Mesothelial cell of epicardium (in vitro differentiated cells): ENCODE data around the gene PNMA8B. TPM values are rescaled to one million over a fixed set of nuclear protein-coding genes. Genes with fewer than 3 reads are reported as not detected.

Experiments used
- DNase-seq, 2 experiments: peaks; one replicate each; pipeline ENCODE4 v3.0.0; 2021; ENCODE audit warnings: low spot score in 2 of 2; ENCODE audit not compliant: unreplicated experiment in 2 of 2
- H3K27ac Mint-ChIP-seq: 2 replicates; pipeline ENCODE4 v1.8.0; 2021; ENCODE audit warnings: mixed read lengths
- H3K27me3 Mint-ChIP-seq: 2 replicates; pipeline ENCODE4 v1.8.0; 2021; ENCODE audit warnings: low read depth, mixed read lengths
- H3K36me3 Mint-ChIP-seq: 2 replicates; pipeline ENCODE4 v1.8.0; 2021; ENCODE audit warnings: mixed read lengths
- H3K4me1 Mint-ChIP-seq: 2 replicates; pipeline ENCODE4 v1.8.0; 2021; ENCODE audit warnings: mixed read lengths
- H3K4me3 Mint-ChIP-seq: 2 replicates; pipeline ENCODE4 v1.8.0; 2021; ENCODE audit warnings: mild to moderate bottlenecking, moderate library complexity, mixed read lengths
- H3K9me3 Mint-ChIP-seq: 2 replicates; pipeline ENCODE4 v1.8.0; 2021; ENCODE audit warnings: mixed read lengths
- CTCF ChIP-seq: fragments of 200-600 bp; sonication (generic); IDR thresholded peaks from one replicate; pipeline ENCODE4 v1.5.0; 2021; ENCODE audit warnings: antibody characterized with exemption; ENCODE audit not compliant: unreplicated experiment
- total RNA-seq: library from RNA; stranded (reverse); gene quantifications from 3 replicates; pipeline ENCODE4 v1.2.1, GENCODE V29; 2021

The PNMA8B gene
- total RNA-seq, 1 donor from 2014 or later: 3.2 TPM

- DNase-seq: no peak
- H3K9me3 Mint-ChIP-seq: peaks cover 8% of the 10 kb centered on the region
- H3K4me3 Mint-ChIP-seq: no peak overlapping the region
- H3K27me3 Mint-ChIP-seq: no peaks in the 10 kb centered on the region
- peak overlapping the region; percentile 76 for H3K27ac Mint-ChIP-seq
- peaks cover 9% of the 10 kb centered on the region for H3K4me1 Mint-ChIP-seq
- TF ChIP-seq CTCF: no peak
- H3K36me3 Mint-ChIP-seq: peaks cover 3% of the 10 kb centered on the region
Observed at GRCh38 chr19:46447824-46448223, 47.8 kb downstream of the PNMA8B start.

- H3K9me3 Mint-ChIP-seq: peaks cover 8% of the 10 kb centered on the region
- peaks cover 12% of the 10 kb centered on the region for H3K4me1 Mint-ChIP-seq
- no peaks in the 10 kb centered on the region for H3K27me3 Mint-ChIP-seq
- no peak overlapping the region for H3K27ac Mint-ChIP-seq
- no peak overlapping the region for H3K4me3 Mint-ChIP-seq
- TF ChIP-seq CTCF: no peak
- peaks cover 3% of the 10 kb centered on the region for H3K36me3 Mint-ChIP-seq
- DNase-seq: no peak
Observed at GRCh38 chr19:46447006-46447405, 48.7 kb downstream of the PNMA8B start.

DNA sequence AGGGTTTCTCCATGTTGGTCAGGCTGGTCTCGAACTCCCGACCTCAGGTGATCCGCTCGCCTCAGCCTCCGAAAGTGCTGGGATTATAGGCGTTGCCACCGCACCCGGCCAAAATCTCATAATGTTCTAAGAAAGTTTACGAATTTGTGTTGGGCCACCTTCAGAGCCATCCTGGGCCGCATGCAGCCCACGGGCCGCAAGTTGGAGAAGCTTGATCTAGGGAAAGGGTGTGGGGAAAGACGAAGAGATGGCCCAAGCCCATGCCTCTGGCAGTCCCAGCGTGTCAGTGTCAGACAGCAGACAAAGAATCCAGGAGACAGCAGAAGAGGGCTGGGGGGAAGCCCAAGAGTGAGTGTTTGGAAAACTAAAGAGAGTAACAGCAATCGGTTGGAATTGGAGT lies 49.6 kb downstream of the PNMA8B start:
- Mint-ChIP-seq H3K4me3 (no peak overlapping the region), H3K27me3 (no peaks in the 10 kb centered on the region), H3K9me3 (peaks cover 8% of the 10 kb centered on the region), H3K4me1 (peaks cover 17% of the 10 kb centered on the region), H3K27ac (no peak overlapping the region), H3K36me3 (peaks cover 3% of the 10 kb centered on the region)
- TF ChIP-seq CTCF: no peak
- DNase-seq: no peak

- peak overlapping the region; percentile 79 for H3K27ac Mint-ChIP-seq
- no peaks in the 10 kb centered on the region for H3K36me3 Mint-ChIP-seq
- H3K4me1 Mint-ChIP-seq: peaks cover 17% of the 10 kb centered on the region
- H3K9me3 Mint-ChIP-seq: no peaks in the 10 kb centered on the region
- no peak for TF ChIP-seq CTCF
- H3K4me3 Mint-ChIP-seq: no peak overlapping the region
- no peaks in the 10 kb centered on the region for H3K27me3 Mint-ChIP-seq
- DNase-seq: no peak
Observed at GRCh38 chr19:46442808-46443450, 52.7 kb downstream of the PNMA8B start.

DNA sequence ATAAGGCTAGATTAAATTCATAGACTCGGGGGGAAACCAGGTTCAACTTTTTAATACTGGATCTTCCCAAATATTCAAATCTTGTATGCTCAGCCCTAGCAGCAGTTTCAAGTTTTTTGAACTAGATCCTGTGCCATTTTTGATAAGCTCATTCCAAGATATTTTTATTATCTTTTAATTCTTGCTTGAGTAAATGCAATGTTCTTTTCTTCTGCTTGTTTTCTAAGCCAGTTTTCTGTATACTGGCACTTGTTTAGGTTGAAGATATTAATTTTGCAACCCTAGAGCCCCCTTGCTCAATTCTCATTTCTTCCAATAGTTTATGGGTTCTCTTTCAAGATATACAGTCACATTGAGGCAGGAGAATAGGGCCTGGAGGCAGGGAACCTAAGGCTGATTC lies 53.8 kb downstream of the PNMA8B start:
- no peak for TF ChIP-seq CTCF
- no peak overlapping the region for H3K4me3 Mint-ChIP-seq
- no peak for DNase-seq
- H3K27me3 Mint-ChIP-seq: no peaks in the 10 kb centered on the region
- no peaks in the 10 kb centered on the region for H3K9me3 Mint-ChIP-seq
- H3K4me1 Mint-ChIP-seq: peaks cover 13% of the 10 kb centered on the region
- no peaks in the 10 kb centered on the region for H3K36me3 Mint-ChIP-seq
- H3K27ac Mint-ChIP-seq: peak overlapping the region; percentile 75

Other genes starting within 250 kb of the PNMA8B start
- gene HIF3A, start 198.8 kb downstream of the PNMA8B start, total RNA-seq: 164 to 175 TPM (median 165 TPM) in 3 replicates
- gene PPP5C, start 148.8 kb downstream of the PNMA8B start, total RNA-seq: 80.6 to 86.4 TPM (median 85.2 TPM) in 3 replicates
- gene CCDC8, start 82.3 kb downstream of the PNMA8B start, total RNA-seq: 50.3 to 51.7 TPM (median 50.7 TPM) in 3 replicates
- 0.49 to 0.79 TPM (median 0.73 TPM) in 3 replicates for gene PNMA8C, start 66.9 kb downstream of the PNMA8B start, total RNA-seq
- gene PNMA8A, start 24.3 kb downstream of the PNMA8B start, total RNA-seq: 25.8 to 27.4 TPM (median 25.9 TPM) in 3 replicates
- 231 to 233 TPM (median 231 TPM) in 3 replicates for gene CALM3, start 105.5 kb upstream of the PNMA8B start, total RNA-seq
- gene PTGIR, start 129.2 kb upstream of the PNMA8B start, total RNA-seq: 5.0 to 6.2 TPM (median 5.9 TPM) in 3 replicates
- gene GNG8, start 140.3 kb upstream of the PNMA8B start, total RNA-seq: 7.6 to 13.7 TPM (median 12.2 TPM) in 3 replicates
- 48.4 to 50.4 TPM (median 48.8 TPM) in 3 replicates for gene DACT3, start 165.3 kb upstream of the PNMA8B start, total RNA-seq
- gene PRKD2, start 221.2 kb upstream of the PNMA8B start, total RNA-seq: 73.7 to 75.9 TPM (median 74.7 TPM) in 3 replicates